ENCODE measurements around the gene JMJD4.

DNA sequence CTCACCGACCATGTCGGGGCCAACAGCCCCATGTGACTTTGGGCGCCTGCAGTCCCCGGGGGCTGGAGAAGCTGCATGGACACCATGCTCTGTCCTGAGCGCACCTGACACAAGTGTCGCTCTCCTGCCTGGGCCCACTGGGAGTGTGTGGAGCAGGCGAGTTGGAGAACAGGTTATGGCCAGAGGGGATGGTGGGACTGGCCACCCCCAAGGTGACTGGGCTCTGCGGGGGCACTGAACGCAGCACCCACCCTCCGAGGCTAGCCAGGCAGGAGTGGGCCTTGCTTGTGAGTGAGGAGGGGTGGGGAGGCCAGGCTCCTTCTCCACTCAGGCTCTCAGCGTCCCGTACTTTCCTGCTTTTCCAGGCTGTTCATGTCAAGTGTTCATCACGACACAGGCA, 35.7 kb upstream of the JMJD4 start:
- no peak for TF ChIP-seq CTCF (IDR thresholded peaks at IDR 0.05)
- TF ChIP-seq POLR2A (IDR thresholded peaks at IDR 0.05) = no peak
